ENCODE measurements around the gene SSBP3.

DNA sequence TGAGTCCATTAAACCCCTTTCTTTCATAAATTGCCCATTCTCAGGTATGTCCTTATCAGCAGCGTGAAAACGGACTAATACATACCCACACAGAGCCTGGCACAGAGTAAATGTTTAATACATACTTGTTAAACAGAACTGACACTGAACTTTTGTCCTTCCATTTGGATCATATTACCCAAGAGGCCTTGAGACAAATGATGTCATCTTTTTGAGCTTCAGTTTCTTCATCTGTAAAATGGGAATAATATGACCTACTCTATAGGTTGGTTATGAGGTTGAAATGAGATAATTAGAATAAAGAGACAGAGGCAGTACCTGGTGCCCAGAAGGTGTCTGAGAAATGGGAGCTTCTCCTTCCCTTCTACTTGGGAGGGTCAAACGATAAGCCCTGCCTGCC is 220.1 kb downstream of the SSBP3 start:
- TF ChIP-seq SUZ12 (IDR thresholded peaks at IDR 0.05; ENCODE audit: extremely low read depth, insufficient read depth, insufficient read length) (no peak), YY1 (IDR thresholded peaks at IDR 0.05; ENCODE audit: insufficient read depth, insufficient read length) (no peak), ZNF274 (IDR thresholded peaks at IDR 0.05; ENCODE audit: low read depth, low read length) (no peak)
